OCI-LY1 (cell line): ENCODE measurements around the gene HBM.

ENCODE experiments used
- CTCF ChIP-seq: fragments of 200-600 bp; sonication (generic), shearing (Covaris generic); IDR thresholded peaks from 2 replicates; pipeline ENCODE4 v1.5.1; 2017; ENCODE audit warnings: mild to moderate bottlenecking, antibody characterized with exemption, low read length, moderate library complexity, mixed read lengths
- EZH2 ChIP-seq: fragments of 200-600 bp; sonication (generic), shearing (Covaris generic); IDR thresholded peaks from 2 replicates; pipeline ENCODE4 v1.8.0; 2017; ENCODE audit warnings: borderline replicate concordance, mixed run types, mild to moderate bottlenecking, antibody characterized with exemption, low read length, moderate library complexity, mixed read lengths

GRCh38 chr16:122361-122760, 43.4 kb upstream of the HBM start:
- TF ChIP-seq CTCF, result no peak
- no peak for TF ChIP-seq EZH2
